Spleen (tissue), 7 donors: ENCODE results near the gene UACA.
"Not testable (repeated sequence)": the region's sequence is repeated elsewhere in the genome, so short reads cannot be mapped to it uniquely, and the experiment has no call there.

Source experiments
- POLR2AphosphoS5 ChIP-seq, 3 donors: sonication (generic); formaldehyde crosslinking; IDR thresholded peaks; one replicate each; pipeline ENCODE4 v1.5.1; 2017; ENCODE audit warnings: antibody characterized with exemption in 3 of 3
- TF ChIP-seq, protein P1 (sequence below), 11 experiments: fragments of 200-600 bp in 7 of 11; fragments of 450-650 bp in 4 of 11; sonication (generic) in 4 of 11; IDR thresholded peaks in 8 of 11; conservative IDR thresholded peaks in 3 of 11; 1 replicate in 7 of 11; 2 replicates in 4 of 11; pipeline versions ENCODE4 v1.4.0 to v1.8.0; 2016 to 2021; ENCODE audit warnings: antibody characterized with exemption in 11 of 11, inconsistent platforms in 4 of 11, mild to moderate bottlenecking in 1 of 11
- donor health status: DM: no; HTN: no; CAD: no; lungs with moderate emphysema.
- donor health status: DM: no; HTN: no; CAD: no.
- donor health status: DM: no; HTN: no; CAD: no.

DNA sequence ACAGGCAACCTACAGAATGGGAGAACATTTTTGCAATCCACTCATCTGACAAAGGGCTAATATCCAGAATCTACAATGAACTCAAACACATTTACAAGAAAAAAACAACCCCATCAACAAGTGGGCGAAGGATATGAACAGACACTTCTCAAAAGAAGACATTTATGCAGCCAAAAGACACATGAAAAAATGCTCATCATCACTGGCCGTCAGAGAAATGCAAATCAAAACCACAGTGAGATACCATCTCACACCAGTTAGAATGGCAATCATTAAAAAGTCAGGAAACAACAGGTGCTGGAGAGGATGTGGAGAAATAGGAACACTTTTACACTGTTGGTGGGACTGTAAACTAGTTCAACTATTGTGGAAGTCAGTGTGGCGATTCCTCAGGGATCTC, 100.3 kb downstream of the UACA start:
- not testable (repeated sequence) for TF ChIP-seq POLR2AphosphoS5 (IDR thresholded peaks at IDR 0.05)
- TF ChIP-seq, protein P1, sequence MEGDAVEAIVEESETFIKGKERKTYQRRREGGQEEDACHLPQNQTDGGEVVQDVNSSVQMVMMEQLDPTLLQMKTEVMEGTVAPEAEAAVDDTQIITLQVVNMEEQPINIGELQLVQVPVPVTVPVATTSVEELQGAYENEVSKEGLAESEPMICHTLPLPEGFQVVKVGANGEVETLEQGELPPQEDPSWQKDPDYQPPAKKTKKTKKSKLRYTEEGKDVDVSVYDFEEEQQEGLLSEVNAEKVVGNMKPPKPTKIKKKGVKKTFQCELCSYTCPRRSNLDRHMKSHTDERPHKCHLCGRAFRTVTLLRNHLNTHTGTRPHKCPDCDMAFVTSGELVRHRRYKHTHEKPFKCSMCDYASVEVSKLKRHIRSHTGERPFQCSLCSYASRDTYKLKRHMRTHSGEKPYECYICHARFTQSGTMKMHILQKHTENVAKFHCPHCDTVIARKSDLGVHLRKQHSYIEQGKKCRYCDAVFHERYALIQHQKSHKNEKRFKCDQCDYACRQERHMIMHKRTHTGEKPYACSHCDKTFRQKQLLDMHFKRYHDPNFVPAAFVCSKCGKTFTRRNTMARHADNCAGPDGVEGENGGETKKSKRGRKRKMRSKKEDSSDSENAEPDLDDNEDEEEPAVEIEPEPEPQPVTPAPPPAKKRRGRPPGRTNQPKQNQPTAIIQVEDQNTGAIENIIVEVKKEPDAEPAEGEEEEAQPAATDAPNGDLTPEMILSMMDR (IDR thresholded peaks at IDR 0.05 in 8 of 11, conservative IDR thresholded peaks at IDR 0.05 in 3 of 11): not testable (repeated sequence)
